ENCODE results near the gene TMEM238L.

- TF ChIP-seq CHD2 (IDR thresholded peaks at IDR 0.05; ENCODE audit: low read length): no peak
- TF ChIP-seq CTCF (IDR thresholded peaks at IDR 0.05; ENCODE audit: control extremely low read depth in 1 of 3, insufficient read depth in 1 of 3, low read depth in 1 of 3, low read length in 3 of 3): no peak
- no peak for TF ChIP-seq POLR2AphosphoS5 (IDR thresholded peaks at IDR 0.05; ENCODE audit: low read depth, low read length)
- no peak for TF ChIP-seq EP300 (IDR thresholded peaks at IDR 0.05; ENCODE audit: borderline replicate concordance in 1 of 2, low read depth in 2 of 2, low read length in 2 of 2)
- TF ChIP-seq JUN (IDR thresholded peaks at IDR 0.05; ENCODE audit: low read depth, low read length): no peak
- TF ChIP-seq RAD21 (IDR thresholded peaks at IDR 0.05 in 1 of 2, conservative IDR thresholded peaks at IDR 0.05 in 1 of 2; ENCODE audit: low read depth in 2 of 2, low read length in 2 of 2): no peak
- TF ChIP-seq TAF1 (IDR thresholded peaks at IDR 0.05; ENCODE audit: low read depth, low read length): no peak
Measured at GRCh38 chr17:10777890-10778289, 26.0 kb downstream of the TMEM238L start.
